A549 treated with Hydrocortisone at 1 μM for 4 hours (cell line): Measurements from ENCODE around the gene GRIK1. TPM values are rescaled to one million over a fixed set of nuclear protein-coding genes. Genes with fewer than 3 reads are reported as not detected.

Source experiments
- total RNA-seq: library from RNA; stranded (reverse); fragments of 200-300 nt; extraction: Qiagen RNA extraction; gene quantifications from 5 replicates; pipeline ENCODE4 v1.2.3, GENCODE V29; 2022

GRIK1 gene
- not detected in 5 replicates for total RNA-seq

DNA sequence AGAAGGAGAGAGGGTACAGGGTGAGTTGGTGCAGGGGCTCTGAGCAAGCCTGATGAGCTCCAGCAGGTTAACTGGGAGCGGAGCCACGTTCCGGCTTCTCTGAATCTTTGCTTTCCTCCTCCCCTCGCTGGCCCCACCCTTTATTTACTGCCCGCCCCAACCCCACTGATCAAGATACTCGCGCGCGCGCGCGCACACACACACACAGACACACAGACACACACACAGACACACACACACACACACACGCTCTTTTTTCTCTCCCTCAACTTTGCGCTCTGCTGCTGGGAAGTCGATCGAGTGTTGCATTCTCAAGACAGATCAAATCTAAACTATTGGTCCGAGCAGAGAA, at the start of gene GRIK1:
GRIK1 (minus strand) TSS at position 73 of the 352 bp plus-strand sequence.

Other genes with a start within 250 kb of the GRIK1 start
- gene CLDN17, start 226.8 kb upstream of the GRIK1 start, total RNA-seq = not detected in 5 replicates